ENCODE measurements around the gene ZCCHC24. TPM values are rescaled to one million over a fixed set of nuclear protein-coding genes. Genes with fewer than 3 reads are reported as not detected.

ZCCHC24 gene
- total and polyA plus RNA-seq, 10 donors: 4.9 to 34.1 (median 23.7) TPM

DNA sequence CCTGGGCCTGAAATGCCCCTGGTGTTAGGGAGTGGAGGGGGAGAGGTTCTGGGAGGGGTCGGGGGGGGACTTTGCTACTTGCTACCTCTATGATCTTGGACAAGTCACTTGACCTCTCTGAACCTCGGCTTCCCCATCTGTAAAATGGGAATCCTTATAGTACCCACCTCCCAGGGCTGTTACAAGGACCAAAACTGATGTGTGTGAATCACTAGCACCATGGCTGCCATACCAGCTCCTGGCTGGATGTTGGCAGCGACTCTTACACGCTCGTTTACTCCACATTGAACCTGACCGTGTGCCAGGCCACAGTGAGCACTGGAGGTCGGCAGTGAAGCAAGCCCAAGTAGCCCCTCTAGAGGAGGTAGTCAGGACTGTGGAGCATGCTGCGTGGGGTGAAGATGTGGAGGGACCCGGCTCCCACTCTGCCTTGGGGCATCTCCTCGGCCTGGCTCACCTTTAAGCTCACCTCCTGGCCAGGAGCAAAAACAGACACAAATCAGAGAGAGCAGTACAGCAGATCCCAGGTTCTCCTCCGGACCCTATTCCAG, 69.3 kb downstream of the ZCCHC24 start:
- no peak for TF ChIP-seq POLR2A (IDR thresholded peaks at IDR 0.05)
- no peak for TF ChIP-seq POLR2AphosphoS5 (IDR thresholded peaks at IDR 0.05)
- TF ChIP-seq, protein P1, sequence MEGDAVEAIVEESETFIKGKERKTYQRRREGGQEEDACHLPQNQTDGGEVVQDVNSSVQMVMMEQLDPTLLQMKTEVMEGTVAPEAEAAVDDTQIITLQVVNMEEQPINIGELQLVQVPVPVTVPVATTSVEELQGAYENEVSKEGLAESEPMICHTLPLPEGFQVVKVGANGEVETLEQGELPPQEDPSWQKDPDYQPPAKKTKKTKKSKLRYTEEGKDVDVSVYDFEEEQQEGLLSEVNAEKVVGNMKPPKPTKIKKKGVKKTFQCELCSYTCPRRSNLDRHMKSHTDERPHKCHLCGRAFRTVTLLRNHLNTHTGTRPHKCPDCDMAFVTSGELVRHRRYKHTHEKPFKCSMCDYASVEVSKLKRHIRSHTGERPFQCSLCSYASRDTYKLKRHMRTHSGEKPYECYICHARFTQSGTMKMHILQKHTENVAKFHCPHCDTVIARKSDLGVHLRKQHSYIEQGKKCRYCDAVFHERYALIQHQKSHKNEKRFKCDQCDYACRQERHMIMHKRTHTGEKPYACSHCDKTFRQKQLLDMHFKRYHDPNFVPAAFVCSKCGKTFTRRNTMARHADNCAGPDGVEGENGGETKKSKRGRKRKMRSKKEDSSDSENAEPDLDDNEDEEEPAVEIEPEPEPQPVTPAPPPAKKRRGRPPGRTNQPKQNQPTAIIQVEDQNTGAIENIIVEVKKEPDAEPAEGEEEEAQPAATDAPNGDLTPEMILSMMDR (IDR thresholded peaks at IDR 0.05 in 8 of 11, conservative IDR thresholded peaks at IDR 0.05 in 3 of 11): no peak
- DNase-seq: peak; percentile 58
- no peaks in the 10 kb centered on the region for H3K27me3 ChIP-seq (replicated peaks in 1 of 7)
- WGBS, 5 donors: 80 to 90% (median 86%) methylated on average over 11 of the region's 11 CpGs
- H3K27ac ChIP-seq: no peak overlapping the region
- H3K4me1 ChIP-seq: peaks cover 0 to 28% (median 13%) of the 10 kb centered on the region in 6 donors
- H3K4me3 ChIP-seq: no peak overlapping the region
- no peaks in the 10 kb centered on the region for H3K36me3 ChIP-seq
- intact Hi-C loops (cut with DNase I; ENCODE audit: low total_unique reads): no loop called here
- peaks cover 0 to 7% (median 4%) of the 10 kb centered on the region in 8 donors for H3K9me3 ChIP-seq

DNA sequence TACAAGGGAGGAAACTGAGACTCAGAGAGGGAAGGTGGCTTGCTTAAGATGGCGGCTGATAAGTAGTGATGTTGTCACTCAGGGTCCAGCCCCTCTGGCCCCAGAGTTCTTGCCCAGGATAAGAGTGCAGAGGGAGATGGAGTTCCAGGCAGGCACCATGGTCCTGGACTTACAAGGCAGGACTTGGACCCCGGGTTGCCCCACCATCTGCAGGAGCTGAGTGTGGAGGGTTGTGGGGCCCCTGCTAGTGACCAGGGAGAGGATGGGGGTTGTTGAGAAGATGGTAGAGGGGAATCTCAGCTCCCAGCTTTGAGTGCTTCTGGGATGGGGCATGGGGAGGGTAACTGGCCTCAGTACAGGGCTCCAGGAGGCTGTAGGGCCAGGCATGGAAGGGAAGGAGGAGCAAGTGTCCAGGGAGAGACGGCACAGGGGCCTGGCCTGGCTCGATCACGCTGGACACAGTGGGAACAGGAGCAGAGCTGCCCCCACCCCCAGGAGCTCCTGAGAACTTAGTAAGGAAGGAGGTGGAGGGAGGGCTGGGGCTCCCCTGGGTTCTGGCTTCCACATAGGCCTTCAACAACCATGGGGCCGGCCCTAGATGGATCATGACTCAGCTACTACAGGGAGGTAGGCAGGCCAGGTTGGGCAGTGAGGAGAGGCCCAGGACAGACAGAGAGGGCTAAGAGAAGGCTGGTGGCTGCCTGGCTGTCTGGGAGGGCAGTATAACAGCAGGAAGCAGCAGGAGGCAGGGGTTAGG, 69.9 kb downstream of the ZCCHC24 start:
- intact Hi-C loops (cut with DNase I; ENCODE audit: low total_unique reads): no loop called here
- TF ChIP-seq, protein P1 (IDR thresholded peaks at IDR 0.05 in 8 of 11, conservative IDR thresholded peaks at IDR 0.05 in 3 of 11): no peak
- TF ChIP-seq POLR2A (IDR thresholded peaks at IDR 0.05) (no peak), POLR2AphosphoS5 (IDR thresholded peaks at IDR 0.05) (no peak)
- 70 to 87% (median 78%) methylated on average over 5 to 6 of the region's 6 CpGs for WGBS, 5 donors
- H3K4me3 ChIP-seq: no peak overlapping the region
- H3K36me3 ChIP-seq: no peaks in the 10 kb centered on the region
- H3K4me1 ChIP-seq: peaks cover 0 to 21% (median 10%) of the 10 kb centered on the region in 6 donors
- H3K9me3 ChIP-seq: peaks cover 0 to 13% (median 11%) of the 10 kb centered on the region in 8 donors
- H3K27me3 ChIP-seq (replicated peaks in 1 of 7): no peaks in the 10 kb centered on the region
- no peak overlapping the region for H3K27ac ChIP-seq
- DNase-seq: no peak

DNA sequence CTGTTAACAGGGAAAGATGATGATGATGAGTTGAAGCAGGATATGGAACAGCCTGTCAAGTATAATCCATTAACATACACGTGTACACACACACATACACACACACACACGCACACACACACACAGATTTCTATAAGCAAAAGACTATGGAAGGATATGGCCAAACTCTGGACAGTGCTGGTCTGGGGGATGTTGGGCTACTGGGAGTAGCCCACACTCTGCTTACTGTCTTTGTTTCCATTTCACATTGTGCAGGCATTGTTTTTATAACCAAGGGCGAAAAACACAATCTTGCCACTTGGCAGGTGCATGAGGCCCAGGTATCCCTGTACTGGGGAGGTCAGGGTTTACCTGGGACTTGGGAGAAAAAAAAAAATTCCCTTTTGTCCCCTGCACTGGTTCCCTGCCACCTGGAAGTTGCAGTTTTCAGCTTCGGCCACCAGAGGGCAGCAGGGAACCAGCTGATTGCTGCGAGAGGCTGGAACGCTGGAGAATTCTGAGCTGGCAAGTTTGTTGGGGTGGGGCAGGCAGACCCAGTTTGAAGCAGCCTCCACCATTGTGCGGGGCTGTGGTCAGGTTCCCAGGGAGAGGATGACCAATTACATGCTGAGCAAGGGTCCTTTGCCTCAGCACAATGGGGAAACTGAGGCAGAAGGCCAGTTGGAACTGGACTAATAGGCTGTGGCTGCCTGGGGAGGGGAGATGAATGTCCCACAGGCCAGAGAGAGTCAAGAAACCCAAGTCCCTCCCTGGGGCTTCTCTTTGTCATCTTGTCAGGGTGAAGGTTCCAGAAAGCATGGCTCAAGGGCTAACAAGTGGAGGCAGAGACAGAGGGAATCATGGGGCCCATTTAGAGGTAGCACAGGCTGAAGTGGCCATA, 70.9 kb downstream of the ZCCHC24 start:
- intact Hi-C loops (cut with DNase I; ENCODE audit: low total_unique reads): loop anchor here (5.0 kb wide), 2 partner anchors 93 to 108 kb away; no protein-coding TSS in a partner anchor
- WGBS, 5 donors: 7 to 15% (median 10%) methylated on average over 7 of the region's 7 CpGs

More for the DNA sequence above, 70.9 kb downstream of the ZCCHC24 start:
- TF ChIP-seq POLR2A (IDR thresholded peaks at IDR 0.05): no peak
- TF ChIP-seq, protein P1 (IDR thresholded peaks at IDR 0.05 in 8 of 11, conservative IDR thresholded peaks at IDR 0.05 in 3 of 11): peak; percentile 82 to 99 (median 97)
- peak in 2 of 3 donors; percentile 46 to 52 for TF ChIP-seq POLR2AphosphoS5 (IDR thresholded peaks at IDR 0.05)
- no peaks in the 10 kb centered on the region for H3K36me3 ChIP-seq
- no peak overlapping the region for H3K27ac ChIP-seq
- no peak overlapping the region for H3K4me3 ChIP-seq
- peak; percentile 93 for DNase-seq
- H3K9me3 ChIP-seq: peaks cover 0 to 22% (median 16%) of the 10 kb centered on the region in 8 donors
- H3K27me3 ChIP-seq (replicated peaks in 1 of 7): no peaks in the 10 kb centered on the region
- peaks cover 0 to 12% (median 5%) of the 10 kb centered on the region in 6 donors for H3K4me1 ChIP-seq
